GM06990 (cell line): ENCODE results near the gene MEPE.
A peak's percentile ranks its signal among the peaks of the same experiment; 100 is the strongest.

Experiments used
- DNase-seq: peaks from one replicate; pipeline ENCODE4 v3.0.0-alpha.2; 2011; ENCODE audit not compliant: insufficient read length; ENCODE audit errors: extremely low read depth
- H3K27me3 ChIP-seq: replicated peaks from 2 replicates; pipeline ENCODE4 v1.6.0; 2011; ENCODE audit warnings: low read length; ENCODE audit not compliant: control insufficient read depth, insufficient read depth
- H3K36me3 ChIP-seq: 2 replicates; pipeline ENCODE4 v1.5.1; 2011; ENCODE audit warnings: low read length; ENCODE audit not compliant: control insufficient read depth, insufficient read depth
- H3K4me3 ChIP-seq: replicated peaks from 2 replicates; pipeline ENCODE4 v1.5.1; 2011; ENCODE audit warnings: low read depth, mild to moderate bottlenecking, control low read depth, low read length
- CTCF ChIP-seq: IDR thresholded peaks from 2 replicates; pipeline ENCODE4 v1.5.1; 2011; ENCODE audit warnings: low read length, control low read depth, mild to moderate bottlenecking, inconsistent platforms; ENCODE audit not compliant: insufficient read depth, poor library complexity, severe bottlenecking

The MEPE gene

GRCh38 chr4:87840149-87840548 is 7.4 kb downstream of the MEPE start:
- Histone ChIP-seq H3K27me3 (no peaks in the 10 kb centered on the region; the same call in 1 of the 2 replicates), H3K4me3 (no peak overlapping the region), H3K36me3 (no peaks in the 10 kb centered on the region)
- no peak for TF ChIP-seq CTCF
- DNase-seq: no peak

GRCh38 chr4:87843936-87844335 is 11.2 kb downstream of the MEPE start:
- H3K27me3 ChIP-seq: no peaks in the 10 kb centered on the region
- no peak for TF ChIP-seq CTCF
- H3K4me3 ChIP-seq: no peak overlapping the region
- H3K36me3 ChIP-seq: no peaks in the 10 kb centered on the region
- no peak for DNase-seq

GRCh38 chr4:87844452-87844851 is 11.7 kb downstream of the MEPE start:
- no peak for TF ChIP-seq CTCF
- Histone ChIP-seq H3K4me3 (no peak overlapping the region), H3K36me3 (no peaks in the 10 kb centered on the region), H3K27me3 (no peaks in the 10 kb centered on the region)
- DNase-seq: no peak

- no peak for TF ChIP-seq CTCF
- no peaks in the 10 kb centered on the region for H3K27me3 ChIP-seq
Observed at GRCh38 chr4:87846226-87846625, 13.5 kb downstream of the MEPE start.

GRCh38 chr4:87848622-87849351 is 16.0 kb downstream of the MEPE start:
- Histone ChIP-seq H3K36me3 (no peaks in the 10 kb centered on the region), H3K27me3 (no peaks in the 10 kb centered on the region), H3K4me3 (no peak overlapping the region)
- TF ChIP-seq CTCF: peak; percentile 63
- DNase-seq: no peak

More at GRCh38 chr4:87846226-87846625, 13.5 kb downstream of the MEPE start:
- Histone ChIP-seq H3K36me3 (no peaks in the 10 kb centered on the region), H3K4me3 (no peak overlapping the region)
- no peak for DNase-seq
